B cell (primary cell): Measurements from ENCODE around the gene COLEC12. TPM values are rescaled to one million over a fixed set of nuclear protein-coding genes. Genes with fewer than 3 reads are reported as not detected.

Experiments
- ATAC-seq: fragments of 200-7000 bp; cut with Tn5 transposase; one replicate; pipeline ENCODE4 v1.10.0; 2021; ENCODE audit warnings: low read depth, mild to moderate bottlenecking, moderate number of reproducible peaks, moderate library complexity
- CTCF ChIA-PET: fragments of 350-600 bp; sonication (Branson Sonifier 250); formaldehyde crosslinking; loops from one replicate; lab custom pipeline; 2021; ENCODE audit warnings: antibody characterized with exemption, inconsistent platforms; lab: Charles Lee
- POLR2A ChIA-PET: fragments of 350-600 bp; sonication (Branson Sonifier 250); formaldehyde crosslinking; loops from one replicate; lab custom pipeline; 2021; ENCODE audit warnings: antibody characterized with exemption; lab: Charles Lee
- DNase-seq: peaks from one replicate; pipeline ENCODE4 v3.0.0; 2013
- H2AFZ ChIP-seq: 2 replicates; pipeline ENCODE4 v1.6.1; 2012; ENCODE audit warnings: mild to moderate bottlenecking, low read depth, low read length; ENCODE audit not compliant: insufficient read depth, poor library complexity, severe bottlenecking
- H3K27ac ChIP-seq, 2 donors: 1 replicate in 1 of 2; 2 replicates in 1 of 2; pipeline ENCODE4 v1.5.1; 2012 to 2013; ENCODE audit warnings: low read length in 2 of 2, mild to moderate bottlenecking in 2 of 2, moderate library complexity in 1 of 2
- H3K27me3 ChIP-seq, 4 experiments: fragments of 200-600 bp in 1 of 4; sonication (generic) in 1 of 4; replicated peaks in 1 of 4; 1 replicate in 2 of 4; 2 replicates in 2 of 4; pipeline versions ENCODE4 v1.6.1 to v1.7.0; 2013 to 2016; ENCODE audit warnings: low read length in 3 of 4, mild to moderate bottlenecking in 2 of 4, mixed read lengths in 1 of 4, moderate library complexity in 1 of 4; ENCODE audit not compliant: insufficient read depth in 4 of 4, control insufficient read depth in 3 of 4; ENCODE audit errors: control extremely low read depth in 1 of 4
- H3K36me3 ChIP-seq, 2 experiments: replicated peaks in 1 of 2; 1 replicate in 1 of 2; 2 replicates in 1 of 2; pipeline versions ENCODE4 v1.6.1 to v1.7.1; 2013; ENCODE audit warnings: low read length in 1 of 2; ENCODE audit not compliant: insufficient read depth in 2 of 2, control insufficient read depth in 1 of 2; ENCODE audit errors: control extremely low read depth in 1 of 2, extremely low read depth in 1 of 2
- H3K4me1 ChIP-seq, 2 donors: fragments of 200-600 bp in 1 of 2; sonication (generic) in 1 of 2; 1 replicate in 1 of 2; 2 replicates in 1 of 2; pipeline versions ENCODE4 v1.5.1 to v1.6.1; 2013 to 2017; ENCODE audit warnings: low read length in 2 of 2; ENCODE audit not compliant: control insufficient read depth in 2 of 2, insufficient read depth in 2 of 2
- H3K4me2 ChIP-seq: replicated peaks from 2 replicates; pipeline ENCODE3; 2012; ENCODE audit warnings: mild to moderate bottlenecking, low read depth, low read length; ENCODE audit not compliant: poor library complexity, severe bottlenecking
- H3K4me3 ChIP-seq, 5 experiments: fragments of 200-600 bp in 1 of 5; sonication (generic) in 1 of 5; 1 replicate in 3 of 5; 2 replicates in 2 of 5; pipeline versions ENCODE4 v1.5.1 to v1.7.0; 2011 to 2016; ENCODE audit warnings: low read length in 4 of 5, mild to moderate bottlenecking in 4 of 5, low read depth in 2 of 5, control low read depth in 1 of 5, moderate library complexity in 1 of 5; ENCODE audit not compliant: insufficient read depth in 1 of 5; ENCODE audit errors: control extremely low read depth in 1 of 5, extremely low read depth in 1 of 5
- H3K79me2 ChIP-seq: fragments of 200-600 bp; sonication (generic); one replicate; pipeline ENCODE4 v1.6.0; 2016; ENCODE audit warnings: low read length; ENCODE audit not compliant: control insufficient read depth, insufficient read depth
- H3K9ac ChIP-seq: fragments of 200-600 bp; sonication (generic); 2 replicates; pipeline ENCODE4 v1.6.1; 2017; ENCODE audit warnings: mild to moderate bottlenecking, low read length, moderate library complexity
- H3K9me3 ChIP-seq, 3 donors: one replicate each; pipeline versions ENCODE4 v1.6.1 to v1.7.1; 2013; ENCODE audit warnings: low read length in 2 of 3; ENCODE audit not compliant: control insufficient read depth in 2 of 3, insufficient read depth in 1 of 3; ENCODE audit errors: control extremely low read depth in 1 of 3
- H4K20me1 ChIP-seq: 2 replicates; pipeline ENCODE4 v1.6.0; 2012; ENCODE audit warnings: mild to moderate bottlenecking, low read length; ENCODE audit not compliant: insufficient read depth, control insufficient read depth, poor library complexity, severe bottlenecking
- H3K27ac Mint-ChIP-seq: one replicate; pipeline ENCODE4 v1.8.0; 2021; ENCODE audit warnings: mixed read lengths
- H3K27me3 Mint-ChIP-seq: one replicate; pipeline ENCODE4 v1.8.0; 2021; ENCODE audit warnings: mixed read lengths
- H3K4me1 Mint-ChIP-seq: one replicate; pipeline ENCODE4 v1.8.0; 2021; ENCODE audit warnings: mixed read lengths
- H3K4me3 Mint-ChIP-seq: one replicate; pipeline ENCODE4 v1.8.0; 2021; ENCODE audit warnings: mixed read lengths
- H3K9me3 Mint-ChIP-seq: one replicate; pipeline ENCODE4 v1.8.0; 2022; ENCODE audit warnings: mixed read lengths; ENCODE audit not compliant: insufficient read depth
- EZH2 ChIP-seq: IDR thresholded peaks from 2 replicates; pipeline ENCODE4 v1.6.1; 2012; ENCODE audit warnings: borderline replicate concordance, low read depth, mild to moderate bottlenecking, moderate library complexity, low read length; ENCODE audit not compliant: insufficient read depth, poor library complexity, severe bottlenecking
- WGBS: methylation state at CpG from one replicate; pipeline ENCODE4 v1.1.5; 2013; ENCODE audit warnings: missing lambda C conversion rate; ENCODE audit not compliant: insufficient coverage; 5-methylcytosine and 5-hydroxymethylcytosine counted together
- intact Hi-C: fragments of 100-400 bp; cut with micrococcal nuclease; formaldehyde crosslinking; loops from one replicate; pipeline ENCODE4 v1.10.0; 2022
- polyA plus RNA-seq: library from polyadenylated mRNA; depleted of rRNA; stranded (reverse); fragments of >200 nt; gene quantifications from 2 replicates; pipeline ENCODE4 v1.2.3, GENCODE V29; 2012
- total RNA-seq, 2 donors: library from RNA; stranded (reverse); fragments of 120-200 nt in 1 of 2; gene quantifications; 1 replicate in 1 of 2; 2 replicates in 1 of 2; pipeline versions ENCODE4 v1.2.3 to v1.2.4, GENCODE V29; 2013 to 2022
- TF ChIP-seq, protein P1 (sequence below): fragments of 200-600 bp; IDR thresholded peaks from one replicate; pipeline ENCODE4 v1.8.0; 2022; ENCODE audit warnings: antibody characterized with exemption, mild to moderate bottlenecking

The COLEC12 gene
- total and polyA plus RNA-seq, 2 donors (not counting 1 experiment from before 2014, with no cell fraction given) = not detected

DNA sequence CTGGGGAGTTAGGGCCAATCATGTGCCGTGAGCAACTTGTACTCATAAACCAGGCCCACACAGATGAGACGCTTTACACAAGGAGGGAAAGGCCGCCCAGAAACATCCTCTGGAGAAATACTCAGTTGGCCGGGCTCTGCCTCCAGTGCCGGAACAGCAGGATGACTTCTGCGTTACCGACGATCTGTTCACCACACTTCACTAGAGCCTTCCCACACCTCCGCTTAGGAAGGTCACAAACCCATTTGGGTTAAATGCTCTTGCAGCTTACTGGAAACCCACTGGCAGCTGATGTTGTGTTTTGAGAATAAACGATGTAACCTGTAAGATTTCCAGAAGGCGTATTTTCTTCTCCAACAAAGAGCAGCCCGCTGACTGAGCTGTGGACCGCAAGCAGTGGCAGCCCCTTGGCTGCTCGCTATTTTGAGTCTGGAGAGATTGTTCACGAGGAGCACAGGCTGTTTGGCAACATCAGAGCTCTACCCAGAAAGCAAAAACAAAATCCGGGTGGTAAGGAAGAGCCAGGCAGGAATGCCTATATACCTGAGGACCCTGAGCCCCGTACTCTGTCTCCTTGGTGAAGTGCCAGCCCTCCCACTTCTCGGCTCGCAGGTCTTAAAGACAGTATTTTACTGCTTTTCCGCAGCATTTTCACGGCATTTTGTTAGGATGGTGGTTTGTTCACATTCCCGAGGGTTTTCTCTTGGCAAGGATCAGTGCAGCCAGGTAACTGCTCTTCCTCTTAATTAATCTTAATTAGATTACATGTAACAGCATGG, 44.0 kb downstream of the COLEC12 start:
- WGBS = 80% methylated on average over 17 of the region's 22 CpGs
- CTCF ChIA-PET = no interaction called here

DNA sequence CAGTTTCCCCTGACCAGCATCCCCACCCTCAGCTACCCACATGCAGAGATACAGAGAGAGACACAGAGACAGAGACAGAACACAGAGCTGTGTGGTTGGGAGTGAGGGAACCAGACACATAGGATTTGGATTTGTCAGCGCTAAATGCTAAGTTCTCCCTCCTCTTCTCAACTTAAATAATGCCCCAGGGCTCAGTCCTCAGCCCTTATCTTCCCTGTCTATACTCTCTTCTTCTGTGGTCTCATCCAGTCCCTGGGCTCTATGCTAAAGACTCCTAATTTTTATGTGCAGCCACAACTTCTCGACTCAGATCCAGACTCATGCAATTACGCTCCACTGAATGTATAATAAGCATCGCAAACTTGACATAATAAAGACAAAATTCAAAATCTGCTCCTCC, 47.1 kb downstream of the COLEC12 start:
- no peaks in the 10 kb centered on the region for H4K20me1 ChIP-seq
- Mint-ChIP-seq H3K27ac (no peak overlapping the region), H3K4me3 (no peak overlapping the region), H3K27me3 (peaks cover 13% of the 10 kb centered on the region), H3K4me1 (no peaks in the 10 kb centered on the region), H3K9me3 (peaks cover 17% of the 10 kb centered on the region)
- DNase-seq (no peak), ATAC-seq (no peak)
- H3K4me2 ChIP-seq = no peak overlapping the region
- H3K9ac ChIP-seq = no peak overlapping the region
- no peak for TF ChIP-seq EZH2
- TF ChIP-seq, protein P1, sequence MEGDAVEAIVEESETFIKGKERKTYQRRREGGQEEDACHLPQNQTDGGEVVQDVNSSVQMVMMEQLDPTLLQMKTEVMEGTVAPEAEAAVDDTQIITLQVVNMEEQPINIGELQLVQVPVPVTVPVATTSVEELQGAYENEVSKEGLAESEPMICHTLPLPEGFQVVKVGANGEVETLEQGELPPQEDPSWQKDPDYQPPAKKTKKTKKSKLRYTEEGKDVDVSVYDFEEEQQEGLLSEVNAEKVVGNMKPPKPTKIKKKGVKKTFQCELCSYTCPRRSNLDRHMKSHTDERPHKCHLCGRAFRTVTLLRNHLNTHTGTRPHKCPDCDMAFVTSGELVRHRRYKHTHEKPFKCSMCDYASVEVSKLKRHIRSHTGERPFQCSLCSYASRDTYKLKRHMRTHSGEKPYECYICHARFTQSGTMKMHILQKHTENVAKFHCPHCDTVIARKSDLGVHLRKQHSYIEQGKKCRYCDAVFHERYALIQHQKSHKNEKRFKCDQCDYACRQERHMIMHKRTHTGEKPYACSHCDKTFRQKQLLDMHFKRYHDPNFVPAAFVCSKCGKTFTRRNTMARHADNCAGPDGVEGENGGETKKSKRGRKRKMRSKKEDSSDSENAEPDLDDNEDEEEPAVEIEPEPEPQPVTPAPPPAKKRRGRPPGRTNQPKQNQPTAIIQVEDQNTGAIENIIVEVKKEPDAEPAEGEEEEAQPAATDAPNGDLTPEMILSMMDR = no peak
- intact Hi-C loops = no loop called here
- 92% methylated on average over 4 of the region's 4 CpGs for WGBS
- ChIA-PET CTCF (no interaction called here), POLR2A (no interaction called here)
- no peaks in the 10 kb centered on the region for H3K36me3 ChIP-seq
- H3K4me1 ChIP-seq = no peaks in the 10 kb centered on the region
- no peak overlapping the region for H3K27ac ChIP-seq
- no peaks in the 10 kb centered on the region for H3K79me2 ChIP-seq
- H2AFZ ChIP-seq = no peak overlapping the region
- peaks cover 0 to 6% (median 0%) of the 10 kb centered on the region in 4 experiments for H3K27me3 ChIP-seq
- peaks cover 0 to 15% (median 11%) of the 10 kb centered on the region in 3 donors for H3K9me3 ChIP-seq
- H3K4me3 ChIP-seq = no peak overlapping the region

More for the DNA sequence above, 44.0 kb downstream of the COLEC12 start:
- peaks cover 17% of the 10 kb centered on the region for H3K27me3 Mint-ChIP-seq
- TF ChIP-seq, protein P1 = no peak
- TF ChIP-seq EZH2 = no peak
- H3K27ac ChIP-seq = no peak overlapping the region
- no peak overlapping the region for H3K9ac ChIP-seq
- no peak for ATAC-seq
- H2AFZ ChIP-seq = no peak overlapping the region
- intact Hi-C loops = no loop called here
- no peaks in the 10 kb centered on the region for H3K79me2 ChIP-seq
- no peak overlapping the region for H3K4me3 Mint-ChIP-seq
- H3K4me1 ChIP-seq = no peaks in the 10 kb centered on the region
- H3K9me3 ChIP-seq = peaks cover 0 to 4% (median 4%) of the 10 kb centered on the region in 3 donors
- no peak for DNase-seq
- no peak overlapping the region for H3K27ac Mint-ChIP-seq
- no peaks in the 10 kb centered on the region for H3K36me3 ChIP-seq
- H3K4me2 ChIP-seq = no peak overlapping the region
- H3K27me3 ChIP-seq = peaks cover 0 to 6% (median 0%) of the 10 kb centered on the region in 4 experiments
- POLR2A ChIA-PET = no interaction called here
- no peaks in the 10 kb centered on the region for H3K4me1 Mint-ChIP-seq
- H4K20me1 ChIP-seq = no peaks in the 10 kb centered on the region
- peaks cover 11% of the 10 kb centered on the region for H3K9me3 Mint-ChIP-seq
- H3K4me3 ChIP-seq = no peak overlapping the region
